GM11168 (cell line): Measurements from ENCODE around the gene SPEG.
"Not testable (repeated sequence)": the region's sequence is repeated elsewhere in the genome, so short reads cannot be mapped to it uniquely, and the experiment has no call there.

Experiments used
- in situ Hi-C: fragments of 300-500 bp; cut with MboI; formaldehyde crosslinking; loops from one replicate; pipeline ENCODE4 v1.12.0; 2022; ENCODE audit warnings: low sequenced_read_pairs; ENCODE audit not compliant: unreplicated experiment

The SPEG gene

GRCh38 chr2:219434718-219435525 lies at the start of gene SPEG:
TSS of gene SPEG (plus strand) at chr2:219434843. CDS start at chr2:219434978, 135 bp downstream.
- in situ Hi-C loops: no loop called here

DNA sequence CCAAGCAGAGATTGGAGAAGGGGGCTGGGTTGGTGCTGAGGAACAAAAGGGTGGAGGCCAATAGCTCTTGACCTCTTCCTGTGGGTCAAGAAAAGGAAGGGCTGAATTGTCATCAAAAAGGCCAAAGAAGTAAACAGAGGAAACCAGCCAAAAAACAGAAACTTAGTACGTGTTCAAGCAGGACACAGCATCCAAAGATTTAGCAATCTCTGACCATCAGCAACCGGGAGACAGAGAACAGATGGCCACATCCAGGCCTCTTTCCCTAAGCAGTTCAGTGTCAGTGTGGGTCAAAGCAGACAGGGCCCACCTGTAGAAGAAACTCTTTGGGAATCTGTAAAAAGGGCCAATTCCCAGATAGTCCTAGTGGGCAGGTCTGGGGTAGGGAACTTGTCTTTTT lies 49.8 kb upstream of the SPEG start:
- in situ Hi-C loops: no loop called here

DNA sequence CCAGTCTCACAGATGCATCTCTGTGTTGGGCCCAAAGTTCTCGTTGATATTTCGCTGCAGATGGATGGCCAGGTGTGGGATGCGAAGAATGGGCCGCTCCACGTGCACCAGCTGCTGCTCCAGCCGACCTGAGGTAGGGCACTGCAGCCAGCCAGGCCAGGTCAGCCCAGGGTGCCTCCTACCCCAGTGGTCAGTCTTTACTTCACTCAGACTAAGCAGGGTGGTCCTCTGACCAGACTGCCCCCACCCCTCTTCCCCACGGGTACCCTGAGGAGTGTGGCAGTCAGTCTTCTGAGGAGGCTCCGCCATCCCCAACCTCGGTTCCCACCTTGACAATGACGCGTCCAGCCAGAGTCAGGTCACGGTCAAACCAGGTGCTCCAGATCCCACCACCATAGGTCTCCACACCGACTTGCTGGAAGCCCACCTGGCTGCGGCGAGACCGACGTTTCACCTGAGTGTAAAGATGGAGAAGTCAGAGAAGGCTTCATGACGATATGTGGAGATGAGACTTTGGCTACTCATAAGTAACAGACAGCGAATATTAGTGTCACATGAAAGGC lies 48.6 kb upstream of the SPEG start:
- in situ Hi-C loops: no loop called here

DNA sequence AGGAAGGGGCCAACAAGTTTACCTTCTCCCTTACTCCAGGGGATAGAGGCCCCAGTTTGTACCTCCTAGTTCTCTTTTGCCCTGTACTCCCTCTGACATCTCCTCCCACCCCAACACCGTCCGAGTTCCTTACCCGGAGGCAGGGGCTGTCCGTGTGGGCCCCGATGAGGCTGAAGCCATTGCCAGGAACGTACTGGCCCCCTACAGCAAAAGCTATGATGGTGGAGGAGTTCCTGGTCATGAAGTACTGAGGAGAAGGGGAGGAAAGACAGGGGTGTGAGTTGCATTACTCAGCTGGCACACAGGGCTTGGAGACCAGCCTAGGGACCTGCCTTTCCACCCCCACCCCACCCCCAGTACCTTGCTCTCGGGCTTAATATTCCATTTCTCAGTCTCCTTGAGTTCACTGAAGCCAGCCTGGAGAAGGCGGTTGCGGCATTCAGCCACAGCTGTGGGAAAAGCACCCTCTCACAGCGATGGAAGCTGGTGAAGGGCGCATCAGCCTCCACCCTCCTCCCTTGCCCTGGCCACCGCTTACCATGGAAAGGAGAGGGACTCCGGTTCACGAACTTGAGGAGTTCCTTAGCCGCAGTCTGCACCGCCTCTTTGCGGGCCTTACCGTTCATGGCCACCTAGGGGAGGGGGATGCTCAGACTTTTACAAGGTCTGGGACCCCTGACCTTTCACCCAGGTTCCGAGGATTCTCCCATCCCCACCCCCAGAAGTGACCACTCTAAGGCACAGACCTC lies 47.9 kb upstream of the SPEG start:
- in situ Hi-C loops: no loop called here

DNA sequence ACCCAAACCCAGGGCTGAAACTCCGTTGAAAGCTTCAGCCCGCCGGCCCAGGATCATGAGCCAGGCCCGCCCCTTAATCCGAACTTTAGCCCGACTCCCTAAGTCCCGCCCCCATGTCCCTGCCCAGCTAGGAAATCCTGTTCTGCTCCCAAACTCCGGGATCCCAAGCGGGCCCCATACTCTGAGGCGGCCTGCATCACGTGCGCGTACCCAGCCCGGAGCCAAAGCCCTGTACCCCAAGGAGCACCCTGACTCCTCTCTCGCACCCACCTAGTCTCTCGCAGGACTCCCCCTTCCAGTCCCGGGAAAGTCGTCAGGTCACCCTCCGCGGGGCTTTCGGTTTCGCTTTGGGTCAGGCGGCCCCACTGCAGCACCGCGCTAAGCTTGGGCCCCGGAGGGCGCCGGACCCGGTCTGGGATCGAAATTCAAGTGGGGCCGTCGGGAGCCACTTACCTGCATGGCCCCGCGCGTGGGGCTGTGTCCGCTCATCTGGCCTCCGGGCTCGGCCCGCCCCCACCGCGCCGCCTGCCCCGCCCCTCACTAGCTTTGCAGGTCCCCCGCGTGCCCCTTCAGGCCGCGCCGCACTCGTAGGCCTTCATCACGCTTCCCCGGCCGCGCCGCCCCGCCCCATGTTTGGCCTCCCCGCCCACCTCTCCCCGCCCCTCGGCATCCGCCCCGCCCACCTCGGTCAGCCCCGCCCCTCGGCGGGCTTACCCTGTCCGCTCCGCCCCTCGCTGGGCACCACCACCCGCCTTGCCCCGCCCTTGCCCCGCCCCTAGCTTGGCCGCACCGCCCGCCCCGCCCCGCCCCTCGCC lies 47.1 kb upstream of the SPEG start, which contains the start of gene DNPEP:
Gene DNPEP (minus strand): TSS at position 607 of the 815 bp plus-strand sequence. CDS start 118 bp downstream, at position 489.
- in situ Hi-C loops: no loop called here

DNA sequence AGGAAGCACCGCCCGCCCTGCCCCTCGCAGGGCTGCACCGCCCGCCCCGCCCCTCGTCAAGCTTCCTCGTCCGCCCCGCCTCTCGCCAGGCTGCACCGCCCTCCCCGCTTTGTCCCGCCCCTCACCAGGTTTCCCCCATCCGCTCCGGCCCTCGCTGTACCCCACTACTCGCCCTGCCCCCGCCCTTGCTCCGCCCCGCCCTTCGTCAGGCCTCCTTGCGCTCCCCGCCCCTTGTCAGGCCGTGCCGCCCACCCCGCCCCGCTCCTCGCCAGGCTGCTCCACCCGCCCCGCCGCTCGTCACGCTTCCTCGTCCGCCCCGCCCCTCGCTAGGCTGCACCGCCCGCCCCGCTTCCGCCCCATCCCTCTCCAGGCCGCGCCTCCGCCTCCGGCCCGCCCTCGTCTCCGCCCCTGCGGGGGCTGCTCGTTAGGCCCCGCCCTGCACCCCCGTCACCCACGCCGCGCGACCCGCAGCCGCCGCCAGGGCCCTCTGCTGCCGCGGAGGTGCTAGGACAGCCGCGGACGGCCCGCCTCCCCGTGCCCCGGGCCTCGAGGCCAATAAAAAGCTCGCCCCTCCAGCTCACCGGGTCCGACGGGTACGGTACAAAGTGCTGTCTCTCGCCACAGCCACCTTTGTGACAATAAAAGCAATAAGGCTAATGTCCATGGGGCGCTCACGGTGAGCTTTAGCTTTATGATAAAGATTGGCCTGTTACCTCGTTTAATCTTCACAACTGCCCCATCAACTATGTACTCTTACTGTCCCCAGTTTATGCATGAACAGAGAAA lies 46.3 kb upstream of the SPEG start:
- in situ Hi-C loops: no loop called here

GRCh38 chr2:219388907-219389156 lies 45.8 kb upstream of the SPEG start:
- in situ Hi-C loops: no loop called here

DNA sequence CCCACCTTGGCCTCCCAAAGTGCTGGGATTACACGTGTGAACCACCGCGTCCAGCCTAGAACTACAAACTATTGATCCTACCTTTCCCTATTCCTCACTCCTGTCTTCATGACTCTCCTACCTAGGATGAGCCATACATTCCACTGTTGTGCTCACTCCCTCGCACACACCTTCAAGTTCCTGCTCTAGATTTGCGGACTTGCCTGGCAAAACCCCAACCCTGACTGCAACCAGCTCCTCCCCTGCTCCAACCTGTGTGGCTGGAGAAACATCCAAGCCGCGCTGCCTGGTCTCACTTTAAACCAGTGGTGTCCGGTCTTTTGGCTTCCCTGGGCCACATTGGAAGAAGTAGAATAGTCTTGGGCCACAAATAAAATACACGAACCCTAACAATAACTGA lies 41.9 kb upstream of the SPEG start:
- in situ Hi-C loops: no loop called here

- in situ Hi-C loops: not testable (repeated sequence)
Measured at GRCh38 chr2:219395056-219395455, 39.6 kb upstream of the SPEG start.

GRCh38 chr2:219395609-219396008 lies 39.0 kb upstream of the SPEG start:
- in situ Hi-C loops: no loop called here

- in situ Hi-C loops: no loop called here
Measured at GRCh38 chr2:219396863-219397457, 37.7 kb upstream of the SPEG start.

DNA sequence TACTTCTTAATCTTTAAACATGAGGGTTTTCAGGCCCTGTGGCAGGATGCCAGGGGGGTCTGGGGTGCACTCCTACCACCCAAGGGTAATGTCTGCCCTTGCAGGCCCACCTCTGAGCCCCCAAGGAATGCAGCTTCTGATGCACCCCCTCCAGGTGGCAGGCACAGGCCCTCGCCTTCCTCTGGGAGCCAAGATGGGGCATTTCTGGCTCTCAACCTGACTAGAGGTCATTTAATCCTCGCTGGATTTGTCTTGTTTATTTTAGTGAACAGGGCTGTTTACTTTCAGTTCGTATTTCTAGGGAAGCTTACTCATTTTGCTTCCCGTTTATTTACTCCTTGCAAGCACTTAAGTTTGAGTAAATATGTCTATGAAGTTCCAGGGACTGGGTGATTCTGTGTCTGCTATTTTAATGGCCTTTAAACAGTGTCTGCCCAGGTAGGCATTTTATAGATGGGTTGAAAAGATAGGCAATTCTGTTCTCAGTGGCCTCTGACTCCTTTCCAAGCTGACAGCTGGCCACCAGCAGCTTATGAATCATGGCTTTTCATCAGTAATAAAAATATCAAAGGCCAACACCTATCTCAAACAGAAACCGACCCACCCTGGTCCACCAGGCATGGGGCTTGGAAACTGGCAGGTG lies 35.8 kb upstream of the SPEG start:
- in situ Hi-C loops: no loop called here

GRCh38 chr2:219399716-219400478 lies 34.7 kb upstream of the SPEG start:
- in situ Hi-C loops: loop anchor here (5.0 kb wide), 1 partner anchor 127 kb away; no protein-coding TSS in a partner anchor

DNA sequence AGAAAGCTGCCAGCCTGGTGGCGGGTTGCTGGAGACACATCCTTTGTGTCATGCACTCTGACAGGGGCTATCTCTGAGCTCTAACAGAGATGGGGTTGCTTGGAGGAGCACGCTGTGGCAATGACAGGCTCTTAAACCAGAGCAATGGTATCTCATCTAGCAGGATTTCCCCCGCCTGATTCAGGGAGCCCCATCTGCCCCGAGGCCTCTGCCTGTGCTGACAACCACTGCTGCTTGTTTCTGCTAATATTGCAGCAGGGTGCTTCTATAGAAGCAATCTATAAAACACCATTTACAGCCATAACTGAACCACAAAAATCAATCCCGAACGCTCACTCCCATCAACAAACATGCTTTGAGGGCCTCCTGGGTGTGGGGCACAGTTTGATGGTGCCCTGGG lies 34.1 kb upstream of the SPEG start:
- in situ Hi-C loops: loop anchor here (5.0 kb wide), 1 partner anchor 127 kb away; no protein-coding TSS in a partner anchor

DNA sequence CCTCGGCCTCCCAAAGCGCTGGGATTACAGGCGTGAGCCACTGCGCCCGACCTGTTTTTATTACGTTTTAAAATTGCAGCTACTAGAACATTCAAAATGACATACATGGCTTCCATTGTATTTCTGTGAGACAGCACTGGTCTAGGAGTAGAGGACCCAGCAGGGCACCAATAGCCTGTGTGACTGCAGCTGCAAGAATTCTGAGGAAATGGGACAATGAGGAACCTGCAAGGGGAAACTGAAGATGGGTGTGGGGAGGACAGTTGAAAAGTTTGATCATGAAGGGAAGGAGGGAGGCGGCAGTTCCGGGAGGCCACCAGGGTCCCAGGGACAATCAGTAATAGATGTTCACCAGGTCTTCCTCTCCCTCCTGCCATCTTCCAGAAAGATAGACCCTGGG lies 33.0 kb upstream of the SPEG start:
- in situ Hi-C loops: loop anchor here (5.0 kb wide), 1 partner anchor 126 kb away; no protein-coding TSS in a partner anchor

GRCh38 chr2:219402665-219403515 lies 31.8 kb upstream of the SPEG start:
- in situ Hi-C loops: loop anchor here (5.0 kb wide), 1 partner anchor 124 kb away; no protein-coding TSS in a partner anchor

DNA sequence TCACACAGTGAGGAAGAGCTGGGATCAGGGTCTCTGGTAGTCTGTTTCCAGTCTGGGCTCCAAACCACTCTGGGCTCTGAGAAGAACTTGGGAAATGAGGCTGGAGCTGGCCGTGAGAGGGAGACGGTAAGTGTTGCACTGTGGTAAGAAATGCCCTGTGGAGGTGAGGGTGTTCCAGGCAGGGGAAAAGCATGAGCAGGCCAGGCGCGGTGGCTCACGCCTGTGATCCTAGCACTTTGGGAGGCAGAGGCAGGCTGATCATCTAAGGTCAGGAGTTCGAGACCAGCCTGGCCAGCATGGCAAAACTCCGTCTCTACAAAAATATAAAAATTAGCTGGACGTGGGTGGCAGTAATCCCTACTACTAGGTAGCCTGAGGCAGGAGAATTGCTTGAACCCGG lies 30.8 kb upstream of the SPEG start:
- in situ Hi-C loops: loop anchor here (5.0 kb wide), 1 partner anchor 123 kb away; no protein-coding TSS in a partner anchor
